Dermis blood vessel endothelial cell (primary cell): Measurements from ENCODE around the gene KIF5C. TPM values are rescaled to one million over a fixed set of nuclear protein-coding genes. Genes with fewer than 3 reads are reported as not detected.
"Not testable (repeated sequence)": the region's sequence is repeated elsewhere in the genome, so short reads cannot be mapped to it uniquely, and the experiment has no call there.

ENCODE experiments used
- DNase-seq: peaks from one replicate; pipeline ENCODE4 v3.0.0; 2010
- total RNA-seq: library from RNA; depleted of rRNA; stranded (reverse); fragments of >200 nt; gene quantifications from 2 replicates; pipeline ENCODE4 v1.2.3, GENCODE V29; 2014

The KIF5C gene
- total RNA-seq: 0.14 and 0.34 TPM in 2 replicates

DNA sequence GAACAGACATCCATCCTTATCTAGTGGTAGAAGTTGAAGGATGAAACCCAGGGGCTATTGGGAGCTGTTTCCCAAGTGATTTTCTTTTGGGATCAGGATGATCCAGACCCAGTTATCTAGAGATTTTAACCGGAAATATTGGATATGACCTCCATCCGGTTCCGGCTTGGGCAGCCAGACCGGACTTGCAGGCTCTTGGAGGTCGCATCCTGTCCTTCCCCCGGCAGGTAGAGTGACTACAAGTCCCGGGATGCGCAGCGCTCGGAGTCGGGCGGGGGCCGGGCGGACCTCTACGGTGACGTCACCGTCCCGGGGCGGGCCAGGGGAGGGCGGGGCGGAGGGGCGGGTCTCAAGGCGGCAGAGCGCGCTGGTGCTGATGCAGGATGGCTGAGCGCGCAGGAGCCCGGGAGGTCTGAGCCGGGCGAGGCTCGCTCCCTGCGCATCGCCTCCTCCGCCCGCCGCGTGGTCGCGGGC lies at the start of gene KIF5C:
KIF5C (plus strand) TSS at position 360 of the 474 bp plus-strand sequence. CDS start 391 bp downstream, outside the sequence.
- peak; percentile 62 for DNase-seq

GRCh38 chr2:148826791-148827190 lies 48.2 kb upstream of the KIF5C start:
- DNase-seq: no peak

DNA sequence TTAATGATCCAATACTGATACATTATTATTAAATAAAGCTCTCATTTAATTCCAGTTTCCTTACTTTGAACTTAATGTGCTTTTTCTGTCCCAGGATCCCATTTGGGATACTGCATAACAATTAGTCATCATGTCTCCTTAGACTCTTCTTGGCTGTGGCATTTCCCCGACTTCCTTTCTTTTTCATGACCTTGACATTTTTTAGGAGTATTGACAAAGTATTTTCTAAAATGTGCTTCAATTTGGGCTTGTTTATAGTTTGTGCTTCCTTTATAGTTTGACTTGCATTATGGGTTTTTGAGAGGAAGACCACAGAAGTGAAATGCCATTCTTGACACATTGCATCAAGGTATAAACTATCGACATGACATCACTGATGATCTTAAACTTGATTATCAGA lies 46.1 kb upstream of the KIF5C start:
- peak; percentile 60 for DNase-seq

DNA sequence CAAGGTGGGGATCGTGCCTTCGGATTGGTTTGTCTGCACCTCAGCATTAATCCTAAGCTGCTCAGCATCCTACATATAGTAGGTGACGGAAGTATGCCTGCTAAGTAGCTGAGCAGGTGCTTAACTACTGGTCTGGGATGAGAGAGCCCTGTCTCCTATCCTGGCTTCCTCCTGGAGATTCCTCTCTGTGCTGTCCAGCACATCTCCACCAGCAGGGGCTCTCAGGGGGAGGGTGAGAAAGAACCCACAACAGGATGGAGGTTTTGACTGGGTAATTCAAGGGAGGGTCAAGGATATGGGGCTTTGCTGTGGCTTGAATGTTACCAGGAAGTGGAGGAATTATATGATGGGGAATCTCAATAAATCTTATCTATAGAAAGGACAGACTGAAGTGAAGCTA lies 45.4 kb upstream of the KIF5C start:
- no peak for DNase-seq

DNA sequence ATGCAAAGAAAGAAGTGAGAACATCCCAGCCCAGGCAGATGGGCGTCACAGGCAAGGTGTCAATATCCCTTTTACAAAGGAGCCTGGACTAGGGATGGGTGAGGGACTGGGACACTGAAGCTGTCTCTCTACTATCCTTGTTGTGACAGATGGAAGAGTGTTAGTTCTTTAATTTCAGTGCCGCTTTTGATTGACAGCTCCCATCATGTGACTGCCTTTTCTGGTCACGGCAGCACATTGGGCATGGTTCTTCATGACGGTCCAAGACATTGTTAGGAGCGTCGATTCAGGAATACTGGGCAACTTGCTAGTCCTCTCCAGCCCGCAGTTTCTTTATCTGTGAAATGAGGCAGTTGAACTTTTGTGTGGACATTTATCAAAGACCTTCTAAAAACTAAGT lies 42.4 kb upstream of the KIF5C start:
- DNase-seq: no peak

DNA sequence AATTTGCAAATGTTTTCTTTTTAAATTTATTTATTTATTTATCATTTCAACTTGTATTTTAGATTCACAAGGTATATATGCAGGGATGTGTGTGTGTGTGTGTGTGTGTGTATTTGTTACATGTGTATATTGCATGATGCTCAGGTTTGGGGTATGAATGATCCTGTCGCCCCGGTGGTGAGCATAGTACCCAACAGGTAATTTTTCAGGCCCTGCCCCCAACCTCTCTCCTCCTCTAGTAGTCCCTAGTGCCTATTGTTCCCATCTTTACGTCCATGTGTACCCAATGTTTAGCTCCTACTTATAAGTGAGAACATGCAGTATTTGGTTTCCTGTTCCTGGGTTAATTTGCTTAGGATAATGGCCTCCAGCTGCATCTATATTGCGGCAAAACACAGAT lies 33.0 kb upstream of the KIF5C start:
- no peak for DNase-seq

DNA sequence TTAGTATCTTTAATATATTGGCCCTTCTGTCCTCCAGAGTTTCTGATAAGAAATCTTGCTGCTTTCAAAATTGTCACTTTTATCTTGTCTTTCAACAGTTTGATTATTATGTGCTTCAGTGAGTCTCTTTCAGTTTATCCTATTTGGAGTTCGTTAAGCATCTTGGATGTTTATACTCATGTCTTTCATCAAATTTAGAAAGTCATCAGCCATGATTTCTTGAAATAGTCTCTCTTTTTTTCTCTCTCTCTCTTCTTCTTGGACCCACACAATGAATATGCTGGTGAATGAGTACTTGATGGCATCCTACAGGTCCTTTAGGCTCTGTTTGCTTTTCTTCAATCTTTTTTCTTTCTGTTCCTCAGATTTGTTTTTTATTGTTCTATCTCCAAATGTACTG lies 26.9 kb upstream of the KIF5C start:
- DNase-seq: no peak

- no peak for DNase-seq
These were observed 21.6 kb upstream of the KIF5C start for GRCh38 chr2:148853458-148853857.

- DNase-seq: no peak
These were observed 15.0 kb upstream of the KIF5C start for GRCh38 chr2:148860037-148860436.

DNA sequence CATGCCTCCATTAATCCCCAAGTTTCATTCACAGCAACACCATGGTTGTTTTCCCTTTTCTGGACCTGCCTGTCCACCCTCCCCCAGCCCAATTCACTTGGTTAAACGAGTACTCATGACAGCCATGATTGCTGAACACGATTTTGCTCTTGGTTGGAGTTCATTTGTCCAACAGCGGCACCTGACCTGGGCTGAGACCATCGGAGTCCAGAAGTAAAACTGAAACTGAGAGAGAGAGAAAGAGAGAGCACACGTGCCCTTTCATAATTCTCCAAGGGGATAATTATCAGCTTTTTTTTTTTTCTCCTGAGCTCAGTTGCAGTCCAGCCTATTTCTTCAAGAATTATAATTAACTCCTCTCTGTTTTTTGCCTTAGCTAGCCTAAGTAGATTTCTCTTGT lies 13.7 kb upstream of the KIF5C start:
- DNase-seq: no peak

- not testable (repeated sequence) for DNase-seq
These were observed 12.5 kb upstream of the KIF5C start for GRCh38 chr2:148862478-148862877.

GRCh38 chr2:148865512-148865911 lies 9.5 kb upstream of the KIF5C start:
- DNase-seq: no peak

GRCh38 chr2:148866091-148866490 lies 8.9 kb upstream of the KIF5C start:
- DNase-seq: no peak

DNA sequence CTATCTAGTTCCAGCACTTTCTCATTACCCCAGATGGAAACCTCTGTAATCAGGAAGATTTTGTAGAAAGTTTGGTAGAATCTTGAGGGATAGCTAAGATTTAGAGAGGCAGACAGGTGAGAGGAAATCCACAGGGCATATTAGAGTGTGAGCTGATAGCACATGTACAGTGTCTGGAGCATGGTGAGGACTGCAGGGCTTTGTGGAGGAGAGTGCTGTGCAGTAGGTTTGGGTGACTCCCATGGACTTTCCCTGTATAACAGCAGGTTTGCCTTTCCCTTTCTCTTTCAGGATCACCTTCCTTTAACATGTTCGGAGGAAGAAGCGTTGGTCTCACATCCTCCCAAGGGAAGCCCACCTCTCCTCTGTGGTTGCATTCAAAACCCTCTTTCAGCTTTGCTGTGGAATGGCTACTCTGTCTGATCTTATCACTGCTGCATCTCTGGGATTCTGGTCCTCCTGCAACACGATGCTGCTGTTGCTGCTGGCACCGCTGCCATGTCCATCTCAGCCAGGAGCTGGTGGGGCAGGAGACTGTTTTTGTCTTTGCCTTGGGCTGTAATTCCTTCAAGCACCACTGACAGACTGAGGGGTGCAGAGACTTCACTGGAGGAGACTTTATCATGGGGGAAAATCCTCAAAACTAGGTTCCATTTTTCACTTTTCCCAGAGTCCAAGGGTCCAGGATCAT lies 7.8 kb upstream of the KIF5C start:
- no peak for DNase-seq

GRCh38 chr2:148875387-148876051 lies 492 bp downstream of the KIF5C start:
- no peak for DNase-seq

DNA sequence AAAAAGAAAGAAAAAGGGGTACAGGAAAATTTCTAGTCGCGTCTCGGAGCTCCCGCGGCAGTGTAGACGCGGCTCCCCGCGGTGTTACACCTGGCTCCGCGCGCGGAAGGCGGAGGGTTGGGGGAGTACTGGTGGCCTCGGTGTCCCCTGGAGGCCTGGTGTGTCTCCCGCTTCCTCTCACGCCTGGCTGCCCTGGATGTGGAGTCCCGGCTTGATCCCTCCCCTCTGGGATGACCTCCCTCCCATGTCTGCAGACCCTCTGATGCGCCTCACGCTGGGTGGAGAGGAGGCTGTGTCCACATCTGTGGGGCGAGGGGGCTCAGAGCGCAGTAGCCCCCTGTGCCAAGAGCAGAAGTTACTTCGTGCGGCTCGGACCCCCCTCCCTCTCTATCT lies 1.2 kb downstream of the KIF5C start:
- DNase-seq: no peak

- DNase-seq: peak; percentile 30
These were observed 1.8 kb downstream of the KIF5C start for GRCh38 chr2:148876595-148877402.

DNA sequence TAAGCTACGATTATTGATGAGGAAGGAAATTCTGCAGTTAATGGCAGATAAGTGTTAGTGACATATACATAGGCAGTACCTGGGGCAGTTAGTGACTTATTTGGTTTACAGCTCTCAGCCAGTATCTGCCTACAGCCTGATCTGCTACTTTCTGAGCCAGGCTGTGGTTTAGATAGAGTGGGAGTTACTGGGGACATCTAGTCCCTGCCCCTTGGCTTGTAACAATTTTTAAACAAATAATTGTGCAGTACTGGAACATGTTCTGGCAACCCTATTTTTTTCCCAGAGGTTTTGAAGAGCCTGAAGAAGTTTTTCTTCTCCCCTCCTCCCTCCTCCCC lies 2.3 kb downstream of the KIF5C start:
- no peak for DNase-seq

- DNase-seq: no peak
These were observed 5.6 kb downstream of the KIF5C start for GRCh38 chr2:148880636-148881035.

DNA sequence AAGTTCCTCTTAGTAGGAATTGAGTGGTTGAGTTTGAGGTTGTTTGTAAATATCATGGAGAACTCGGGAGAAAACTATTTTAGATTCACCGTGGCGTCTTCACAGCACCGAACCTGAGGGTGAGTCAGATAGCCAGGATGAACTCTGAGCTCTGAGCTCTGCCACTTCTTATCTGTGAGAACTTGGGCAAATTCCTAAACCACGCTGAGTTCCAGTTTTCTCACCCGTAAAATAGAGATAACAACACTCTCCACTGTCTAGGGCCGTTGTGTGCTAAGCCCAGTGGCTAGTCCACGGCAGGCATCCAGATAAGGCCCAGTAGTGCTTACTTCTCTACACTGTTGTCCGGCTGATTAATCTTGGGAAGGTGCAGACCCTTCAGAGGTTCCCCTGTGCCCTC lies 7.0 kb downstream of the KIF5C start:
- no peak for DNase-seq

DNA sequence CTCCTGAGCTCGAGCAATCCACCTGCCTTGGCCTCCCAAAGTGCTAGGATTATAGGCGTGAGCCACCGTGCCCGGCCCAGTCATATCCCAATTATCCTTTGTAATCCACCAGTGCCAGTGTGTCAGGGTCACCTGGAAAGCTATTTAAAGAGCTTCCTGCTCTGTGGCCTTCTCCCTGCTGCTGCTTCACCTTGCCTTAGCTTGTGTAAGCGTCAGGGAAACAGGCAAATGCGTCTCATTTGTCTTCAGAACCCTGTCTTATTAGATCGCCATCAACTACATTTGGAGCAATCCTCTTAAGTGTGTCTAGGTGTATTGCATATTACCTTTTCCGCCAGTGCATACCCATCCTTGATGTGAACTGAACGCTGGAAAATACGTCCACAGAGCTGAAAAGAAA lies 10.2 kb downstream of the KIF5C start:
- DNase-seq: no peak

DNA sequence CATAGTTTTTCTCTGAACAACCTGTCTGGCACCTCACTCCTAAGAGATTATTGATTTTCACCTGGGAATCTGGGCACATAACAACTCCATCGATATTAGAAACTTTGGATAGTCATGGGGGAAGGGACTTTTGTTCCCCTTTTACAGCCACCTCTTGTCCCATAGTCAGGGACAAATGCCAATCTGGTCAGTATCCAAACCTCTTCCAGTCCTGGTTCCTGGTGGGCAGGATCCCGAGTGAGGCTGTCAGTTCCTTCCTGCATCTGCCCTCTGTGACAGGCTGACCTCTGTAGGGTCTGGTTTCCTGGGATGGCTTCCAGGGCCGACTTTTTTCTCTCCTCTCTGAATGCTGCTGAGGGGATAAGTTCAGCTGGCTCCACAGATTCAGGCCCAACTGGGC lies 11.0 kb downstream of the KIF5C start:
- no peak for DNase-seq

DNA sequence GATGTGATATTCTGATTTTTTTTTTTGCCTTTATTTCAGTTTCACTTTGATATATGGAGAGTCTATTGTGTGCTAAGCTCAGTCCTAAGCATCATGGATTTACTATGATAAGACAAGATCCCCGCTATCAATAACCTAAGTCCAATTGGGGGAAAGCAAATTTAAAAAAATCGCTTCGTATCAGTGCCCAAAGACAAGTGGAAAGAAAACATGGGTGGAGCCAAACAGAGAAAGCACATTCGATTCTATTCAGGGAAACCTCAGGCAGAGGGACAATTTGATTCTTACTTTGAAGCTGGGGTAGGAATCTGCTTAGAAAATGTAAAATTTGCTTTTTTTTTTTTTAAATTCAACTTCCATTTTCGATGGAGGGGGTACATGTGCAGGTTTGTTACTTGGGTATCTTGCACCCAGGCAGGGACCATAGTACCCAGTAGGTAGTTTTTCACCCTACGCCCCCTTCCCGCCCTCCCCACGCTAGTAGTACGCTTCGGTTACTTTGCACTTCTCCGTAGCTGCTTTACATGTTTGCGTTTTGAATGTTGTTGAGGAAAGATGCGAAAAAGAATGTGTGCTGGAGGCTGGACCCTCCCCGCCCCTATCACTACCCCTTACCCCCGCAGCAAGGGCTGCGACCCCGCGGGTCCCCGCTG lies 12.4 kb downstream of the KIF5C start:
- no peak for DNase-seq
